IMR-90 (cell line): Measurements from ENCODE around the gene RAB11FIP4.

Experiments
- MAZ ChIP-seq: IDR thresholded peaks from 2 replicates; pipeline ENCODE4 v1.6.1; 2012; ENCODE audit warnings: low read depth, mild to moderate bottlenecking, low read length, improper control_type of control experiment, moderate library complexity, borderline replicate concordance
- TF ChIP-seq, protein P1 (sequence below): conservative IDR thresholded peaks from 2 replicates; pipeline ENCODE4 v1.5.1; 2012; ENCODE audit warnings: mild to moderate bottlenecking, low read depth, low read length, improper control_type of control experiment

- no peak for TF ChIP-seq MAZ
- TF ChIP-seq, protein P1, sequence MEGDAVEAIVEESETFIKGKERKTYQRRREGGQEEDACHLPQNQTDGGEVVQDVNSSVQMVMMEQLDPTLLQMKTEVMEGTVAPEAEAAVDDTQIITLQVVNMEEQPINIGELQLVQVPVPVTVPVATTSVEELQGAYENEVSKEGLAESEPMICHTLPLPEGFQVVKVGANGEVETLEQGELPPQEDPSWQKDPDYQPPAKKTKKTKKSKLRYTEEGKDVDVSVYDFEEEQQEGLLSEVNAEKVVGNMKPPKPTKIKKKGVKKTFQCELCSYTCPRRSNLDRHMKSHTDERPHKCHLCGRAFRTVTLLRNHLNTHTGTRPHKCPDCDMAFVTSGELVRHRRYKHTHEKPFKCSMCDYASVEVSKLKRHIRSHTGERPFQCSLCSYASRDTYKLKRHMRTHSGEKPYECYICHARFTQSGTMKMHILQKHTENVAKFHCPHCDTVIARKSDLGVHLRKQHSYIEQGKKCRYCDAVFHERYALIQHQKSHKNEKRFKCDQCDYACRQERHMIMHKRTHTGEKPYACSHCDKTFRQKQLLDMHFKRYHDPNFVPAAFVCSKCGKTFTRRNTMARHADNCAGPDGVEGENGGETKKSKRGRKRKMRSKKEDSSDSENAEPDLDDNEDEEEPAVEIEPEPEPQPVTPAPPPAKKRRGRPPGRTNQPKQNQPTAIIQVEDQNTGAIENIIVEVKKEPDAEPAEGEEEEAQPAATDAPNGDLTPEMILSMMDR = no peak
Observed at GRCh38 chr17:31357091-31357490, 34.4 kb upstream of the RAB11FIP4 start.
